Effector CD4-positive, alpha-beta T cell (primary cell): Measurements from ENCODE around the gene INTS15.
"Not testable (repeated sequence)": the region's sequence is repeated elsewhere in the genome, so short reads cannot be mapped to it uniquely, and the experiment has no call there.

ENCODE experiments used
- DNase-seq: peaks from one replicate; pipeline ENCODE4 v3.0.0-alpha.2; 2020

INTS15 gene

GRCh38 chr7:6577369-6578113, 12.3 kb upstream of the INTS15 start, which contains the start of gene ZDHHC4:
TSS of gene ZDHHC4 (plus strand) at chr7:6577454. CDS start at chr7:6580562, 3,108 bp downstream.
- peak; percentile 78 for DNase-seq

DNA sequence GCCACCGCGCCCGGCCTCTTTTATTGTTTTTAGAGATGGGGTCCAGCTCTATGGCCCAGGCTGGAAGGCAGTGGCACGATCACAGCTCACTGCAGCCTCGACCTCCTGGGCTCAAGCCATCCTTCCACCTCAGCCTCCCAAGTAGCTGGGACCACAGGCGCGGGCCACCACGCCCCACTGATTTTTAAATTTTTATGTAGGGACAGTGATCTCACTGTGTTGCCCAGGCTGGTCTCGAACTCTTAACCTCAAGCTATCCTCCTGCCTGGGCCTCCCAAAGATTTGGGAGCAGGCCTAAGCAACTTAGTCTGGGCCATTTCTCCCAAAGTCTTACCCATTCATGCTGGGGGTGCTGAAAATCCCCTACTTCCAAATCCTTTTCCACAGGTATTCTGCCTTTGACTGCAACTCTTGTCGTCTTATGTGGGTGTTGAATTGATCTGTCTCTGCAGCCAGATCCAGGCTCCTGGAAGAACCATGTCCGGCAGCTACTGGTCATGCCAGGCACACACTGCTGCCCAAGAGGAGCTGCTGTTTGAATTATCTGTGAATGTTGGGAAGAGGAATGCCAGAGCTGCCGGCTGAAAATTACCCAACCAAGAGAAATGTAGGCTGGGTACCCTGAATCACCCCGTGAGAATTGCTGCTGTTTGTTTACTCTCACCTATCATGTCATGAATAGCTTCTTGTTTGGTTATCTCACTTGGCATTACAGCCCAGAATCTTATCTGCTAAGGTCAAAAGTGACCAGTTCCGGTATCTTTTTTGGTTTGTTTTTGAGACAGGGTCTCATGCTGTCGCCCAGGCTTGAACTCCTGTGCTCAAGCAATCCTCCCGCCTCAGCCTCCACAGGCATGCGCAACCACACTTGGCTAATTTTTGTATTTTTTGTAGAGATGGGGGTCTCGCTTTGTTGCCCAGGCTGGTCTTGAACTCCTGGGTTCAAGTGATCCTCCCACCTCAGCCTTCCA, 11.4 kb upstream of the INTS15 start:
- DNase-seq: no peak

DNA sequence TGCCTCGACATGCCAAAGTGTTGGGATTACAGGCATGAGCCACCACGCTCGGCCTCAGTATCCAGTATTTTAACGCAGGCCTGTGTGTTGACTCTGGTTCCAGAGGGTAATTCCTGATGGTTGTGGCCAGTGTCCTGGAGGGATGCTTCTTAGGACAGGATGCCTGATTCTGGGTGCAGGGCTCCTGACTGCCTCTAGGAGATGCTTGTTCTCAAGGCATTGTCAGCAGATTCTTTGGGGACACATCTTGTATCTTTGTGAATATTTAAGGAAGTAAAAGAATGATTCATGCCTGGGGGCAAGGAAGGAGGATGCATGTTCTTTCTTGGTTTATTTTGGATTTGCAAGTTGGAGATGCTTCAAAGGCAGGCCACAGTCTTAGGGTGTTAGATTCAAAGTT, 10.4 kb upstream of the INTS15 start:
- DNase-seq: no peak

GRCh38 chr7:6585746-6586432, 3.9 kb upstream of the INTS15 start:
- not testable (repeated sequence) for DNase-seq

DNA sequence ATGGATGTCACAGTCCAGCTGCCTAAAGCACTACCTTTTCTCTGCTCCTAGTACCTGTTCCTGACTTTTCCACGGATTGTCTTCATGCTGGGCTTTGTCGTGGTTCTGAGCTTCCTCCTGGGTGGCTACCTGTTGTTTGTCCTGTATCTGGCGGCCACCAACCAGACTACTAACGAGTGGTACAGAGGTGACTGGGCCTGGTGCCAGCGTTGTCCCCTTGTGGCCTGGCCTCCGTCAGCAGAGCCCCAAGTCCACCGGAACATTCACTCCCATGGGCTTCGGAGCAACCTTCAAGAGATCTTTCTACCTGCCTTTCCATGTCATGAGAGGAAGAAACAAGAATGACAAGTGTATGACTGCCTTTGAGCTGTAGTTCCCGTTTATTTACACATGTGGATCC, 1.3 kb upstream of the INTS15 start:
- no peak for DNase-seq

DNA sequence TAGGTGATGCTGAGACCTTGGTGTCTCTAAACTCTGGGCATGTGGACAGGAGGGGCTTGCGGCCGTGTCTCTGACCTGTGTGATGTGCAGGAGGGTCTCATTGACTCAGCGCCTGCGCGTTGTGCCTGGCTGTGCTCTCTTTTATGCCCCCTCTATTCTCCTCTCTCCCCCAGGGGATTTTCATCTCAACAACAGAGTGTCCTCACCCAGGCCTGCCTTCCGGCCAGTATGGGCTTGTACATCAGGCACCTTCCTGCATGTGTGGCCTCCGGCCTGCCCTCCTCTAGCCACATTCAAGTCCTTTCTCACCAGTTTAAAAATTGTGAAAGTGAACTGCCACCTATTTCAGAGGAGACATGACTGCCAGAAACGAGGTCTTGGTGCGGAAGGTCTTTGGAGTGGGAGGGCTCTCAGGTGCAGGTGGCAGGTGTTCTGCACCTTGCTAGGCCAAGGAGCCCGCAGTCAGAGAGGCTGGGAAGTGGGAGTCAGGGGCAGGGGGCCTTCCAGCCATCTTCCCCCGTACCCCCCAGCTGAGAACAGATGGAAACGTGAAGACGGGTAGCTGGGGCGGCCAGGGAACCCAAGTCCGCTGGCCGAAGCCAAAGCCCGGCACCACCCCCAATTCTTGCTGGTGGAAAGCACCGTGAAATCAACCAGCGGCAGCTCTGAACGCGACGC, 531 bp upstream of the INTS15 start:
- no peak for DNase-seq

GRCh38 chr7:6590645-6591110, 857 bp downstream of the INTS15 start:
- DNase-seq: no peak

DNA sequence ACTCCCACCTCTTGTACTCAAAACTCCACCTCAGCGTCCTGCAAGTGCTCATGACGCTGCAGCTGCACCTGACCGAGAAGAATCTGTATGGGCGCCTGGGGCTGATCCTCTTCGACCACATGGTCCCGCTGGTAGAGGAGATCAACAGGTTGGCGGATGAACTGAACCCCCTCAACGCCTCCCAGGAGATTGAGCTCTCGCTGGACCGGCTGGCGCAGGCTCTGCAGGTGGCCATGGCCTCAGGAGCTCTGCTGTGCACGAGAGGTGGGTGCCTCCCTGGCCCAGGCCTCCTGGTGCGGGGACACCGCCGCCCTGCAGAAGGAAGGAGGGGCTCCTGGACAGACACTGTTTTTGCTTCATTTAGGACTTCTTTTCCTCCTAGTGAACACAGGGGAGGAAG, 10.3 kb downstream of the INTS15 start:
- no peak for DNase-seq

DNA sequence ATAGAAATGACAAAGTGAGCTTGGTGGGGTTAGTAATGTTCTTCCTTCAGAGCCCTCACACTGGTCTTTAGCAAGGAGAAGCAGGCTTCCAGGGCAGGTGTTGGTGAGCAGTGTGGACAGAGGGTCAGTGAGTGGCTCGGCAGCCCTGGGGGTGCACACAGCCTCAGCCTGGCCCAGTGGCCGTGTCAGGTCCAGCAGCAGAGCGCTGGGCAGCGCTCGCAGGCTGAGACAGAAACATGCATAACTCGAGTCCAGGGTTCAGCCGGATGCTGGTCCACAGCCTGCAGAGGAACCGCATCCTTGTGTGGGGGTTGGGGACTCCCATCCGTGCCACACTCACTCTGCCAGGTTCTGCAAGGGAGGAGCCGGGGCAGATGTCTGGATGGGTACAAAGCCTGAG, 14.6 kb downstream of the INTS15 start:
- no peak for DNase-seq

DNA sequence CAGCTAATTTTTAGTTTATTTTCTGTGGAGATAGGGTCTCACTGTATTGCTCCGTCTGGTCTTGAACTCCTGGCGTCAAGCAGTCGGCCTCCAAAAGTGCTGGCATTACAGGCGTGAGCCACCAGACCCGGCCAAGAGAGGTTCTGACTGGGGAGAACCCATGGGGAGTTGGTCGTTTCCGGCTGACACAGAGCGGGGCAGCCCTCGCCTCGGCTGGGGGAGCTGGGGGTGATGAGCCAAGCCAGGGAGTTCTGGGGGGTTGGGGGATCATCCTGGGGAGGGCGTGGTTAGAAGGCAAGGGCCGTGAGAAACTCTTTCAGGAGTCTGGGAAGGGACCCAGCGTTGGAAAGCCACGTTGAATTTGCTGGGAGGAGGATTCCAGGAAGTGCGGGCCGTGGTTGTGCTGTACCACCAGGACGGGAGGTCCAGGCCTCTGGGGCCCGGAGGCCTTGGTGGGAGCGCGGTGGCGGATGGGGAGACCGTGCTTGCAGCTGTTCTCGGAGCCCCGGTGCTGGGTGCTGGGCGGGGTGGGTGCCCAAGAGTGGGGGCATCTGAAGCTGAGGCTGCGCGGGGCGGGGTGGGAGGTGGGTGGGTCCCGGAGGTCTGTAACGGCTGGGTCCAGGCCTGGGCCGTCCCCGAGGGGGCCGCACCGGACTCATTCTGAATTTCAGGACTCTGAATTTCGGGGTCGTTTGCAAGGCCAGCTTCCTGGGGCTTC, 17.2 kb downstream of the INTS15 start:
- DNase-seq: no peak

- DNase-seq: no peak
Measured at GRCh38 chr7:6607651-6608051, 17.8 kb downstream of the INTS15 start.

GRCh38 chr7:6608081-6608480, 18.3 kb downstream of the INTS15 start:
- no peak for DNase-seq

DNA sequence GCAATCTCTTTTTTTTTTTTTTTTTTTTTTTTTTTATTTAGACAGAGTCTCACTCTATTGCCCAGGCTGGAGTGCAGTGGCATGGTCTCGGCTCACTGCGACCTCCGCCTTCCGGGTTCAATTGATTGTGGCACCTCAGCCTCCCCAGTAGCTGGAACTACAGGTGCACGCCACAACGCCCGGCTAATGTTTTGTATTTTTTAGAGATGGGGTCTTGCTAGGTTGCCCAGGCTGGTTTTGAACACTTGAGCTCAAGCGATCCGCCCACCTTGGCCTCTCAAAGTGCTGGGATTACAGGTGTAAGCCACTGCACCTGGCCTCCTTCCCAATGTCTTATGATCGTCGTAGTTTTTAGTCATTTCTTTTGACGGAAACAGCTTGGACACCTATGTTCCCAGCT, 19.0 kb downstream of the INTS15 start:
- DNase-seq: no peak

DNA sequence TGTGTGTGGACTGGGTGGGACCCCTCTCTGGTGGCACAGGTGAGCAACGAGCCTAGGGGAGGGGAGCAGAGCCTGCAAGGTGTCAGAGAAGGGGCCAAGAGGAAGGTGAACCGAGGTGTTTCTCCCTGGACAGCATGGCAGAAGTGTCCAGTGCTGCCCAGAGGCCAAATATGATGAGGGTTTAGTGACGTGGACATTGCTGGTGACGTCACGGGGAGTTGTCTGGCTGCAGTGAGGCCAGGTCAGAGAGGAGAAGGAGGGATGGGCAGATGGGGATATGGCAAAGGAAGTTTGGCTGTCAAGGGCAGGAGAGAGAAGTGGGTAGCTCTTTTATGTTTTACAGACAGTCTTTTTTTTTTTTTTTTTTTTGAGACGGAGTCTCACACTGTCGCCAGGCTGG, 23.0 kb downstream of the INTS15 start:
- no peak for DNase-seq

DNA sequence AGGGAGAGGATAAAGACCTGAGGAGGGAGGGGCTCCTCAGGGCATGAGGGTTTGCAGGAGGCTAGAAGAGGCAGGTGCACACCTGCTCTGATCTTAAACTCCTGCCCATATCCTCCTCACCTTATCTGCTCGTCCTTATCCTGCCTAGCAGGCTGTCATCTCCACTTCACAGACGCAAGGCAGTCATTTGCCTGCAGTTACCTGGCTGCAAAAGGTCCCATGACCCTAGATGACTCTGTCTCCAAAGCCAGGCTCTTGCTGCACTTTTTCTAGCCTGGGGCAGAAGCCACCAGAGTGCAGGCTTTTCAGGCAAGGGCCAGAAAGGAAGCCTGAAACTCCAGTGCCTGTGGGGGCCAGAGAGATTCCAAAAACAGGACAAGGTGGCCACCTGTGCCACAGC, 23.9 kb downstream of the INTS15 start:
- no peak for DNase-seq

DNA sequence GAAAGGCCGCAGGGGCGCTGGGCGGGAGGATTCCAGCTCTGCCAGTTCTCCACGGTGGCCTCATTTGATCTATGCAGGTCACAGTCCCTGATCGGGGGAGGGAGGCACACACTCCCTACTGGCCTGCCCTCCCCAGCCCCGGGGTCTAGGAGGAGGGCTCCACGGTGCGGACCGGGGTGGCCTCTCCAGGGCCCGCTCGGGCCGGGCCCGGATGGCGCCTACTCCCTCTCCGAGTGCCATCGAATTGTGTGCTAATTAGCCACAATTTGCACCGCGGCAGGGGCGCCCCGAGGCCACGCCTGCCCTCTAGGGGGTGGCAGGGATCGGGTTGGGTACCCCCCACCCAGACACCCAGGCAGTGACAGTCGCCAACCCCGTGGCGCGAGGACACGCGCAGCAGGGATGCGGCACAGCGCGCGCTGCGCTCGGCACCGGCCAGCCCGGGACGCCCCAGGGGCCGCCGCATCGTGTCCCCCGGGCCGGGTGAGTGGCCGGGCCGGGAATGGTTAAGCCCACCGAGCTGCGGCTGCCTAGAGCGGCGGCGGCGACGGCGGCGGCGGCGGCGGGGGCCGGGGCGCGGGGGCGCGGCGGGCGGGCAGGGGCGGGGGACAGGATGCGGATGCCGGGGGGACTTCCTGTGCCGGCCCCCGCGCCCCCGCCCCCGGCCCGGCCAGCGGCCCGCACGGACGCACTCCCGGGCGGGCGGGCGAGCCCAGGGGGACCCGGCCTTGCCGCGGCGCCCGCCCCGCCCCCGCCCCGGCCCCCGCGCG, 25.3 kb downstream of the INTS15 start, which contains the start of gene ZNF853:
Gene ZNF853, plus strand, starts transcription at position 658 of the 770 bp plus-strand sequence. CDS start 565 bp downstream, outside the sequence.
- no peak for DNase-seq

DNA sequence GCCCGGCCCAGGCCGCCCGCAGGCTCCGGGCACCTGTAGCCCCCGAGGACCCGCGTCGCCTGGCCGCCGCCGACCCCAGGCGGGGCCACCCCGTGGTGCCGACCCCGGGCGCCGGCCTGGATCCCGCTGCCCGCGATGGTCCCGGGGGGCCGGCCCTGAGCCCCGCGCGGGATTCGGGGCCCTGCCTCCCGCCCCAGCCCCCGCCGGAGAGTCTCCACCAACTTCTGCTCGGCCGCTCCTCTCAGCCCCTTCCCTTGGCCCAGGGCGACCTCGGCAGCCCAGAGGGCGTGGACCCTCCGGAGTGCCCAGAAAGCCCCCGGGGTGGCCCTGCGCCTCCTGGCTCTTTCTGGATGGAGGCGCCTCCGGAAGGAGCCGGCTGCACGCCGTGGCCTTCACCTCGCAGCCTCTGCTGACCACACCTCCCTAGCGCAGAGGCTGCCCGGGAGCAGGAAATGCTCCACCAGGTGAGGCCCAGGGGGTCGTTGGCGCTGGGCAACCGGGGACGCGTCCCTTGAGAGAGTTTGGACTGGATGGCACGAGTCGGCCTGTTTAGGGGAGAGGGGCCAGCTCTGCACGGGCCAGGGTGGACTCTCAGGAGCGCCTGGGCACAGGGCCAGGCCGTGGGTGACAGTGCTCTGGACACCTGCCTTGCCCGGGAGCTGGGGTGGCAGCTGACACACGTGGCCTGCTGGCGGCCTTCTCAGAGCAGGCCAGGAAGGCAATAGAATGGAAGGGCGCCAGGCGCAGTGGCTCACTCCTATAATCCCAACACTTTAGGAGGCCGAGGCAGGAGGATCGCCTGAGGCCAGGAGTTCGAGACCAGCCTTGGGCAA, 26.1 kb downstream of the INTS15 start:
- no peak for DNase-seq

DNA sequence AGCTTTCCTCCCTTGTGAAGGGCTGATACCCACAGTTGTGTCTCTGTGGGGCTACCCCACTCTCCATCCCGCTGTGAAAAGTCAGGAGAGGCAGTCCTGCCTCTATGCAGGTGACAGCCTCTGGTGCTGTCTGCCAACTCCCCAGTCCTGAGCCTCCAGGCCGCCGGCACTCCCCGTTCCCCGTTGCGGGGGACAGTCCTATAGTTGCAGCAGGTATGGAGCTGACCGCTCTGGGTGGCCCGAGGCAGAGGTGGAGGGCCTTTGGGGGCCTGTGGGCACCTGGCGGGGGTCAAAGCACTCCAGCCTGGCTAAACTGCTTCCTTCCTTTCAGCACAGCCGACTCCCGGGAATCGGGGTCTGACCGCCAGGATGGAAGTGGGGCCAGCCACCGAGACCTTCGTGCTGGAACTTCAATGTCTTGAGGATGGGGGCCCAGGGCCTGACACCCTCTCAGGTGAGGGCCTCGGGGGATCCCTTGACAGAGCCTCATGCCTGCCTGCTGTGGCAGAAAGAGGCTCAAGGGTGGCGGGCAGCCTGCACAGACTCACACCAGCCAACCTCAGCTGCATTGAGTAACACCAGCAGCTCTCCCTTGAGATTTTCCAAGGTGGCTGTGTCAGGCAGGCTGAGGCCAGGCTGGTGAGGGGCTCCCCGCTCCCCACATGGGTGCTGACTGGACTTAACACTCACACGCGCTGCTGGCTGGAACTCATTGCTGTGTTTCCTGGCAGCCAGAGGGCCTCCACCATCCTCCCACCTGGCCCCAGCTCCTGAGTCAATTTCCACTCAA, 27.2 kb downstream of the INTS15 start:
- DNase-seq: no peak

DNA sequence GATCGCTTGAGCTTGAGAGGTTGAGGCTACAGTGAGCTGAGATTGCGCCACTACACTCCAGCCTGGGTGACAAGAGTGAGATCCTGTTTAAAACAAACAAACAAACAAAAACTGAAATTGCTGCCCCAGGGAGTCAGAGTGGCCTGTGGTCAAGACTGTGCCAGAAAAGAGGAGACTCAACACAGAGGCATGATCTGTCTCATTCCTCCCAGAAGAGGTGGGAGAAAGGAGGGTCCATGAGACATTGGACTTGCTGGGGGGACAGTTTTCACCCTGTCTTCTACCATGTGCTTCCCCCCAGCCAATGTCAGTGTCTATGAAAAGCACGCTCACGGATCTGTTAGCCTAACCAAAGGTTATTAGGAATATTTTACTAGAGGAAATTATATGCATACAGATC, 28.8 kb downstream of the INTS15 start:
- DNase-seq: no peak
